Measurements from ENCODE around the gene TSPAN9. TPM values are rescaled to one million over a fixed set of nuclear protein-coding genes. Genes with fewer than 3 reads are reported as not detected.

The TSPAN9 gene
- polyA plus RNA-seq, 2 of the 4 experiments (the other 2 are of a cell fraction) = 12.4 to 16.1 TPM

DNA sequence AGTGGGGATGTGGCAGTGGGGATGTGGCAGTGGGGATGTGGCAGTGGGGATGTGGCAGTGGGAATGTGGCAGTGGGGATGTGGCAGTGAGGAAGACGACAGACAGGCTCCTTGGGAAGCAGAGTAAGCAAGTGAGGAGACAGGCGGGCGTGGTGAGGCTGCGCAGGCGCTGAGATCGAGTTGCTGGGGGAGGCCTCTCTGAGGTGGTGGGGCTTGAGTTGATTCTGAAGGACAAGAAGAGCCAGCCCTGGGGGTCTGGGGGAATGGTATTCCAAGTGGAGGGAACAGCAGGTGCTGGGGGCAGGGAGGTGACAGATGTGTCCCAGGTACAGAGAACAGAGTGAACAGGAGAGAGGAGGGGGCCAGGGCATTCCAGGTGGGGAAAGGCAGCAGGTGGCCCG lies 33.8 kb upstream of the TSPAN9 start:
- no peak overlapping the region for H3K4me3 ChIP-seq
- TF ChIP-seq, protein P1, sequence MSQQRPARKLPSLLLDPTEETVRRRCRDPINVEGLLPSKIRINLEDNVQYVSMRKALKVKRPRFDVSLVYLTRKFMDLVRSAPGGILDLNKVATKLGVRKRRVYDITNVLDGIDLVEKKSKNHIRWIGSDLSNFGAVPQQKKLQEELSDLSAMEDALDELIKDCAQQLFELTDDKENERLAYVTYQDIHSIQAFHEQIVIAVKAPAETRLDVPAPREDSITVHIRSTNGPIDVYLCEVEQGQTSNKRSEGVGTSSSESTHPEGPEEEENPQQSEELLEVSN (IDR thresholded peaks at IDR 0.05; ENCODE audit: borderline replicate concordance, low read depth) = no peak
- TF ChIP-seq RCOR1 (IDR thresholded peaks at IDR 0.05; ENCODE audit: low read depth, low read length) (no peak), EHMT2 (IDR thresholded peaks at IDR 0.05; ENCODE audit: low read depth) (no peak), FOSL2 (IDR thresholded peaks at IDR 0.05) (no peak), FOSL2 (CRISPR knock-in tag; IDR thresholded peaks at IDR 0.05) (no peak), FOSB (CRISPR knock-in tag; IDR thresholded peaks at IDR 0.05) (no peak), EHF (CRISPR knock-in tag; IDR thresholded peaks at IDR 0.05) (no peak), NR3C1 (IDR thresholded peaks at IDR 0.05) (no peak), MAFK (IDR thresholded peaks at IDR 0.05; ENCODE audit: partially characterized antibody) (no peak), PBX3 (IDR thresholded peaks at IDR 0.05) (no peak), EP300 (IDR thresholded peaks at IDR 0.05) (no peak), FOXS1 (CRISPR knock-in tag; IDR thresholded peaks at IDR 0.05) (no peak), CBX8 (IDR thresholded peaks at IDR 0.05) (no peak), HEYL (CRISPR knock-in tag; IDR thresholded peaks at IDR 0.05) (no peak), BHLHE40 (IDR thresholded peaks at IDR 0.05; ENCODE audit: low read depth, low read length) (no peak), HDAC2 (IDR thresholded peaks at IDR 0.05) (no peak), CHD2 (IDR thresholded peaks at IDR 0.05; ENCODE audit: low read length, partially characterized antibody) (no peak), CEBPB (IDR thresholded peaks at IDR 0.05) (no peak), HMGXB4 (CRISPR knock-in tag; IDR thresholded peaks at IDR 0.05; ENCODE audit: borderline replicate concordance) (no peak)
- TF ChIP-seq, protein P2, sequence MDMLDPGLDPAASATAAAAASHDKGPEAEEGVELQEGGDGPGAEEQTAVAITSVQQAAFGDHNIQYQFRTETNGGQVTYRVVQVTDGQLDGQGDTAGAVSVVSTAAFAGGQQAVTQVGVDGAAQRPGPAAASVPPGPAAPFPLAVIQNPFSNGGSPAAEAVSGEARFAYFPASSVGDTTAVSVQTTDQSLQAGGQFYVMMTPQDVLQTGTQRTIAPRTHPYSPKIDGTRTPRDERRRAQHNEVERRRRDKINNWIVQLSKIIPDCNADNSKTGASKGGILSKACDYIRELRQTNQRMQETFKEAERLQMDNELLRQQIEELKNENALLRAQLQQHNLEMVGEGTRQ (IDR thresholded peaks at IDR 0.05) = no peak
- no peaks in the 10 kb centered on the region for H3K4me1 ChIP-seq
- FAIRE-seq (no peak), ATAC-seq (no peak), DNase-seq (ENCODE audit: low read depth in 1 of 2, low spot score in 1 of 2) (no peak)
- H3K27ac ChIP-seq = no peak overlapping the region
- H3K4me2 ChIP-seq = no peak overlapping the region
- POLR2A ChIA-PET = no interaction called here
- CTCF ChIA-PET = interaction anchor here (1.7 to 2.5 kb wide), 2 partner anchors 29 to 158 kb away, joined by 4 to 12 read pairs; no protein-coding TSS in a partner anchor
- H3K9me3 ChIP-seq = no peaks in the 10 kb centered on the region
- WGBS (ENCODE audit: missing lambda C conversion rate) = 88% methylated on average over 7 of the region's 7 CpGs

DNA sequence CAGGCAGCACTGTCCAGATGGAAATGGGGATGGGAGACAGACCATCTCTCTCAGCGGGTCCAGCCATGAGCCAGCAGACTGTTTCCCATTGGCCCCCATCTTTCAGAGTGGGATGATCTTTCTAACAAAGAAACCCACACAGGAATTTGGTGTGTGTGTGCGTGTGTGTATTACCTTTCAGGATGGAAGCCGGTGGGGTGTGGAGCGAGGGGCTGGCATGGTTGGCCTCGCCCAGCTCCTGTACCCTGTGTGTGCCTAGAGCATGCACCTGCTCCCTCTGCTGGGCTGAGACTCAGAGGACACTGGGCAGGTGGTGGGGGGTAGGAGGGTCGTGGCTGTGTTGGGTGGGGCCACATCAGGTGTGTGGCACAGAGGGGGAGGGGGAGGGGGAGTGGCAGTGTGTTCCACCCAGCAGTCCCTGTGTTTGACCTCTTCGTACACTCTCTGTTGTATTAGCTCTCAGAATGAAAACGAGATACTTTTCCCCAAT lies 33.0 kb upstream of the TSPAN9 start:
- FAIRE-seq = no peak
- CTCF ChIA-PET = no interaction called here

More for the DNA sequence above, 33.0 kb upstream of the TSPAN9 start:
- WGBS (ENCODE audit: missing lambda C conversion rate) = 69% methylated on average over 8 of the region's 8 CpGs
- POLR2A ChIA-PET = no interaction called here
- H3K4me1 ChIP-seq = no peaks in the 10 kb centered on the region
- TF ChIP-seq, protein P3, sequence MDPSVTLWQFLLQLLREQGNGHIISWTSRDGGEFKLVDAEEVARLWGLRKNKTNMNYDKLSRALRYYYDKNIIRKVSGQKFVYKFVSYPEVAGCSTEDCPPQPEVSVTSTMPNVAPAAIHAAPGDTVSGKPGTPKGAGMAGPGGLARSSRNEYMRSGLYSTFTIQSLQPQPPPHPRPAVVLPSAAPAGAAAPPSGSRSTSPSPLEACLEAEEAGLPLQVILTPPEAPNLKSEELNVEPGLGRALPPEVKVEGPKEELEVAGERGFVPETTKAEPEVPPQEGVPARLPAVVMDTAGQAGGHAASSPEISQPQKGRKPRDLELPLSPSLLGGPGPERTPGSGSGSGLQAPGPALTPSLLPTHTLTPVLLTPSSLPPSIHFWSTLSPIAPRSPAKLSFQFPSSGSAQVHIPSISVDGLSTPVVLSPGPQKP (IDR thresholded peaks at IDR 0.05; ENCODE audit: low read depth, low read length) = no peak
- no peak for TF ChIP-seq MAX (IDR thresholded peaks at IDR 0.05)
- no peak for TF ChIP-seq CEBPB (IDR thresholded peaks at IDR 0.05)
- TF ChIP-seq ESRRA (IDR thresholded peaks at IDR 0.05; ENCODE audit: borderline replicate concordance, low read length) = no peak
- no peak for TF ChIP-seq ATOH8 (CRISPR knock-in tag; IDR thresholded peaks at IDR 0.05; ENCODE audit: low read depth)
- no peak for TF ChIP-seq MYC (IDR thresholded peaks at IDR 0.05; ENCODE audit: borderline replicate concordance, low read length)
- no peak for TF ChIP-seq MAZ (IDR thresholded peaks at IDR 0.05; ENCODE audit: borderline replicate concordance, low read depth, low read length)
- no peak for TF ChIP-seq EP300 (IDR thresholded peaks at IDR 0.05)
- no peak for TF ChIP-seq POLR2A (IDR thresholded peaks at IDR 0.05; ENCODE audit: low read length)
- TF ChIP-seq RNF2 (IDR thresholded peaks at IDR 0.05; ENCODE audit: borderline replicate concordance, low read depth) = no peak
- no peak for TF ChIP-seq CHD2 (IDR thresholded peaks at IDR 0.05; ENCODE audit: low read length, partially characterized antibody)
- TF ChIP-seq HES2 (IDR thresholded peaks at IDR 0.05) = no peak
- no peak for TF ChIP-seq BCL3 (IDR thresholded peaks at IDR 0.05)
- TF ChIP-seq EHMT2 (IDR thresholded peaks at IDR 0.05; ENCODE audit: low read depth) = no peak
- no peak for TF ChIP-seq PHF8 (IDR thresholded peaks at IDR 0.05; ENCODE audit: borderline replicate concordance, low read depth)
- H3K27ac ChIP-seq = no peak overlapping the region
- DNase-seq (ENCODE audit: low read depth in 1 of 2, low spot score in 1 of 2) (no peak), ATAC-seq (no peak)
- H3K4me3 ChIP-seq = no peak overlapping the region
- H3K4me2 ChIP-seq = no peak overlapping the region
- no peaks in the 10 kb centered on the region for H3K9me3 ChIP-seq
